Measurements from ENCODE around the gene MEIOB. TPM values are rescaled to one million over a fixed set of nuclear protein-coding genes. Genes with fewer than 3 reads are reported as not detected.

MEIOB gene
- total RNA-seq, 6 experiments from 2014 or later, result not detected

DNA sequence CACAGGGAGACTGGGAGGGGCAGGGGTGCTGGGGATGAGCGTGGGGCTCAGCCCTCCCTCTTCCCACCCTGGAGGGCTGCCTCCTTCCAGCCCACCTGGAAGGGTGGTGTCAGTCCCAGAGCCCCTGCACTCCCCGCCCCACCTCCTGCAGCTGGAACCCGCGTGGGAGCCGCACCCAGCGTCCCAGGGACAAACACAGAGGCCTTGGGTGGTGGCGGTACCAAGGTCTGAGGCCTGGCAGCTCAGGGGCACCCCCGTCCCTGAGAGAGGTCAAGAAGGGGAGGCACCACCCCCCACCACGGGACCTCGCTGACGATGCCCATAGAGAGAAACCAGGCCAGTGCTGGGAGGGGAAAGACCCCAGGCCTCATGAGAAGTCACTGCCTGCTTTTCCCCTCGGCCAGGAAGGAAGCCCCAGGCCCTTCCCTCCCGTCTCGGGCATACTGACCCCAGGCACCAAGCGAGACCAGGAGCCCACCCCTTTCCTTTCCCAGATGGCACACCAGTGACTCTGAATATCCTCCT is 42.2 kb upstream of the MEIOB start:
- H3K9me3 Mint-ChIP-seq, result no peaks in the 10 kb centered on the region
- H3K36me3 Mint-ChIP-seq (ENCODE audit: low read depth), result no peaks in the 10 kb centered on the region
- TF ChIP-seq, protein P1, sequence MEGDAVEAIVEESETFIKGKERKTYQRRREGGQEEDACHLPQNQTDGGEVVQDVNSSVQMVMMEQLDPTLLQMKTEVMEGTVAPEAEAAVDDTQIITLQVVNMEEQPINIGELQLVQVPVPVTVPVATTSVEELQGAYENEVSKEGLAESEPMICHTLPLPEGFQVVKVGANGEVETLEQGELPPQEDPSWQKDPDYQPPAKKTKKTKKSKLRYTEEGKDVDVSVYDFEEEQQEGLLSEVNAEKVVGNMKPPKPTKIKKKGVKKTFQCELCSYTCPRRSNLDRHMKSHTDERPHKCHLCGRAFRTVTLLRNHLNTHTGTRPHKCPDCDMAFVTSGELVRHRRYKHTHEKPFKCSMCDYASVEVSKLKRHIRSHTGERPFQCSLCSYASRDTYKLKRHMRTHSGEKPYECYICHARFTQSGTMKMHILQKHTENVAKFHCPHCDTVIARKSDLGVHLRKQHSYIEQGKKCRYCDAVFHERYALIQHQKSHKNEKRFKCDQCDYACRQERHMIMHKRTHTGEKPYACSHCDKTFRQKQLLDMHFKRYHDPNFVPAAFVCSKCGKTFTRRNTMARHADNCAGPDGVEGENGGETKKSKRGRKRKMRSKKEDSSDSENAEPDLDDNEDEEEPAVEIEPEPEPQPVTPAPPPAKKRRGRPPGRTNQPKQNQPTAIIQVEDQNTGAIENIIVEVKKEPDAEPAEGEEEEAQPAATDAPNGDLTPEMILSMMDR (IDR thresholded peaks at IDR 0.05), result no peak
- no peak overlapping the region for H3K4me3 Mint-ChIP-seq
- H3K27me3 Mint-ChIP-seq (ENCODE audit: insufficient read depth), result peaks cover 39% of the 10 kb centered on the region
- H3K27ac Mint-ChIP-seq, result no peak overlapping the region
- no peak for DNase-seq
- H3K4me1 Mint-ChIP-seq (ENCODE audit: low read depth), result no peaks in the 10 kb centered on the region

DNA sequence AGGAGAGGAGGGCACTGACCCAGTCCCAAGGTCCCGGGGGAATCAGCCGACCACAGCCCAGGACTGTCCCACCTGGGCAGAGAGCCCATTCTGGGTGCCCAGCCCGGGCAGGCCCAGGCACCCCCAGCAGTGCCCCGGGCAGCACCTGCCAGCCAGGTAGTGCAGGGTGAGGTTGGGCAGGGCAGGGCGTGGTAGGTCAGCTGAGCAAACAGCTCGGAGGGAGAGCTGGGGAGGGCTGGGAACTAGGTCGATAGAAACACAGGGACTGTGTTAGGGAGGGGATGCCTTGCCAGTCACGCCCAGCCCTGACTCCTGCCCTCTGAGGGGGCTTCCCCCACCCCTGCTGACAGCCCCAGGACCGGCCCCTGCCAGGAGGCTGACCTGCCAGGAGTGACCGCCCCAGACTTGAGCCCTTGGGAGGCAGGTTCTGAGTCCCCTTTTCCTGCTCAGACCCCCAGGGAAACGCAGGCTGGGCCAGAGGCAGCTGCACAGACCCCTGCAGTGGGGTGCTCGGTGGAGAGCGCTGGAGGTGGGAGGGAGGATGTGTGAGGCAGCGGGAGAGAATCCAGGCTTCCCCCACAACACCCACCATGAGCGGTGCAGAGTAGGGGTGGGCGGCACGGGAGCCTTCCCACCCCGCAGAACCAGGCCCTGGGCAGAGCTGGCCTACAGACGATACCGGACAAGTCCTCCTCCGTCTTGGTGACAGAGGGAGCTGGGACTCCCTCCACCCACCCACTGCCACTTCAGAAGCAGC is 41.5 kb upstream of the MEIOB start:
- Mint-ChIP-seq H3K36me3 (ENCODE audit: low read depth) (no peaks in the 10 kb centered on the region), H3K27ac (no peak overlapping the region), H3K9me3 (no peaks in the 10 kb centered on the region), H3K27me3 (ENCODE audit: insufficient read depth) (peaks cover 41% of the 10 kb centered on the region), H3K4me3 (no peak overlapping the region), H3K4me1 (ENCODE audit: low read depth) (no peaks in the 10 kb centered on the region)
- TF ChIP-seq, protein P1 (IDR thresholded peaks at IDR 0.05), result no peak
- DNase-seq, result no peak

DNA sequence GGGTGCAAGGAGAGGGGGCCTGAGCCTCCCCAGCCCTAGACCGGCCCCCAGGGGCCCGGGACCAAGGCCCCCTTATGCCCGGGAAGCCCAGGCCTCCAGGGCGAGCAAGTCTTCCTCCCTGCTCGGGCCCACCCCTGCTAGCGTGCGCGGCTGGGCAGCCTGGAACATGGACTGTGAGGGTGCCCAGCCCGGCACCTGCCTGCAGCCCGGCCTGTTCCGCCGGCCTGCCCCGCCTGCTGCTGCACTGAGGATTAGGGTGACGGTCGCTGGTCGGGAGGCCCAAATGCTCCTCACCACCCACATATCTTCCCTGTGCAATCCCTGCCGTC is 40.2 kb upstream of the MEIOB start:
- TF ChIP-seq, protein P1 (IDR thresholded peaks at IDR 0.05), result no peak
- Mint-ChIP-seq H3K27ac (no peak overlapping the region), H3K9me3 (no peaks in the 10 kb centered on the region), H3K4me3 (no peak overlapping the region), H3K36me3 (ENCODE audit: low read depth) (no peaks in the 10 kb centered on the region), H3K4me1 (ENCODE audit: low read depth) (no peaks in the 10 kb centered on the region), H3K27me3 (ENCODE audit: insufficient read depth) (peaks cover 41% of the 10 kb centered on the region)
- DNase-seq, result no peak

DNA sequence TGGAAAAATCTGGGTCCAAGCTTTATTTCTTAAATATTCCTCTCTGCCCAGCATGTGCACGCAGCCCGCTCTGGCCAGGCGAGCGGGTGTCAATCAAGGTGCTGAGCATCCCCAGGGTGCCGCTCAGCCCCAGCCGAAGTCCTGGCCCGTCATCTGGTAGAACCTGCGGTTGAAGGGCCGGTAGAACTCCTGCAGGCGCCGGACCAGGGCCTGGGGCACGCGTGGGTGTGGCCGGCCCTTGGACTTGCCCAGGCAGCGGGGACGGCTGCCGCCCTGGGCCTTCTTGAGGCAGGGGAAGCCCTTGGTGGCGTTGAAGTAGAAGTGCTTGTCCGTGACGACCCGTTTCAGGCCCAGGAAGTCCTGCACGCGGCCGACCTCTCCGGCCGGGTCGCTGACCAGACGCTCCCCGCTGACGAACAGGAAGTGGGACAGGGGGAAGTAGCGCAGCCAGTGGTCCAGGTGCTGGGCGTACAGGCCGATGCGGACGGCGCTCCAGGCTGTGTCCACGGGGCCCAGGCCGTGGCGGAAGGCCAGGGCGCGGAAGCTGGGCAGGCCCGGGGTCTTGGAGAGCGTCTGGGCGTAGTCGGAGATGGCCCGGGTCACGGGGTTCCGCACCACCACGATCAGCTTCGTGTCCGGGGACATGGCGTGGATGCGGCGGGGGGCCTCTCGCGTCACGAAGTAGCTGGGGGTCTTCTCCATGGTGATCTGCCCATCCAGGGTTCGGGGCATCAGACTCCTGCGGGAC is 39.7 kb upstream of the MEIOB start:
- TF ChIP-seq, protein P1 (IDR thresholded peaks at IDR 0.05), result no peak
- Mint-ChIP-seq H3K36me3 (ENCODE audit: low read depth) (no peaks in the 10 kb centered on the region), H3K4me1 (ENCODE audit: low read depth) (peaks cover 4% of the 10 kb centered on the region), H3K4me3 (no peak overlapping the region), H3K27me3 (ENCODE audit: insufficient read depth) (peaks cover 40% of the 10 kb centered on the region), H3K27ac (no peak overlapping the region), H3K9me3 (no peaks in the 10 kb centered on the region)
- DNase-seq, result no peak

DNA sequence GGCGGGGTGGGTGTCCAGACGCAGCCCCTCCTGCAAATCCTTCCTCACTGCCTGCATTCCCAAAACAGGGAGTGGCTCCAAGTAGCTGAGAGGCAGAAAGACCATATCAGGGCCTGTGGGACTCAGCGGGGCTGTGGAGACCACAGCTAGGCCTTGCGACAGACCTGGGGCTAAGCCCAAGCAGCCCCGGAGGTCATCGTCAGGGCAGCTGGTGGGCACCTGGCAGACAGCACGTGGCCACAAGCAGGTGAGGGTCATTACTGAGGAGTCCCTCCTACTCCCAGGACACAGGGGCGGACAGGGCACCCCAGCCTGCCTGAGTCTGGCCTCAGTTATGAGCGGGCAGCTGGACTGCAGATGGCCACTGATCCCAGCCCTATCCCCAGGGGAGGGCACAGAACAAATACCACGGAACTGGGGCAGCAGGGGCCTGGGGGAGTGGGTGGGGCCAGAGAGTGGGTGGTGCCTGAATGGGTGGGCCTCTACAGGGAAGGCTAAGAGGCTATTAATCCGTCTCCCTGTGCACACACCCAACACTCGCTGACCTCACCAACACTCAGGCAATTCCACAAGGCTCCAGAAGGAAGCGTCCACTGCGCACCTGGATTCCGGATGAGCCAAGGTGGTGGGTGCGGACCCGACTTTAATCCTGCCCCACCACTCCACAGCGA is 37.7 kb upstream of the MEIOB start:
- peaks cover 39% of the 10 kb centered on the region for H3K27me3 Mint-ChIP-seq (ENCODE audit: insufficient read depth)
- TF ChIP-seq, protein P1 (IDR thresholded peaks at IDR 0.05), result no peak
- no peak for DNase-seq
- H3K4me3 Mint-ChIP-seq, result no peak overlapping the region
- H3K27ac Mint-ChIP-seq, result no peak overlapping the region
- no peaks in the 10 kb centered on the region for H3K9me3 Mint-ChIP-seq
- peaks cover 6% of the 10 kb centered on the region for H3K4me1 Mint-ChIP-seq (ENCODE audit: low read depth)
- no peaks in the 10 kb centered on the region for H3K36me3 Mint-ChIP-seq (ENCODE audit: low read depth)
